ENCODE results near the gene DDAH1. TPM values are rescaled to one million over a fixed set of nuclear protein-coding genes. Genes with fewer than 3 reads are reported as not detected.

The DDAH1 gene
- total and polyA plus RNA-seq, 2 of the 4 experiments (the other 2 are of a cell fraction) = 78.0 to 94.5 TPM

DNA sequence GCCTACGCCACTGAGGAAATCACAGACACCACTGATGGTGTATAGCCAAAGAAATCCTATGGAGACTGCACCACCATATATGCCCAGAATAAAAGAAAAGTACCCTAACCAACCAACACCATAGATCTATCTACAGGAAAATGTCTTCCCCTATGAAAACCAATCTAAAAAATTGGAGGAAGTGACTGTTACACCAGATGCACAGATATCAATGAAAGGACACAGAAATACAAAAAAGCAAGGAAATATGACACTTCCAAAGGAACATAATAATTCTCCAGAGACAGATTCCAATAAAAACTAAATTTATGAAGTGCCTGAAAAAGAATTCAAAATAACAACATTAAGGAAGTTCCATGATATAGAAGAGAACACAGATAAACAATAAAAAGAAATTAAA is 131.8 kb downstream of the DDAH1 start:
- dilution Hi-C loops (cut with HindIII; ENCODE audit: low sequenced_read_pairs, unreplicated experiment) (no loop called here), intact Hi-C loops (cut with micrococcal nuclease) (loop anchor here (5.0 kb wide), 1 partner anchor 244 kb away; no protein-coding TSS in a partner anchor), in situ Hi-C loops (cut with MboI; ENCODE audit: low sequenced_read_pairs) (no loop called here)
- H2BK5ac ChIP-seq (ENCODE audit: low read depth, low read length, poor library complexity, severe bottlenecking) = peak overlapping the region; percentile 81
- no peak overlapping the region for H2BK20ac ChIP-seq (ENCODE audit: low read depth, low read length)
- TF ChIP-seq NFE2L2 (IDR thresholded peaks at IDR 0.05; ENCODE audit: low read depth, low read length) (no peak), CEBPB (IDR thresholded peaks at IDR 0.05; ENCODE audit: low read depth, low read length) (no peak), SMC3 (IDR thresholded peaks at IDR 0.05; ENCODE audit: low read depth, low read length) (no peak), MAFK (IDR thresholded peaks at IDR 0.05; ENCODE audit: low read depth, low read length) (no peak), USF2 (IDR thresholded peaks at IDR 0.05; ENCODE audit: low read depth, low read length) (no peak), POLR2A (IDR thresholded peaks at IDR 0.05; ENCODE audit: low read depth, low read length) (no peak)
- H3K4me2 ChIP-seq (ENCODE audit: low read depth, low read length) = no peak overlapping the region
- H4K20me1 ChIP-seq (ENCODE audit: insufficient read depth, low read length) = no peaks in the 10 kb centered on the region
- H3K4ac ChIP-seq (ENCODE audit: low read depth, low read length) = peak overlapping the region; percentile 94
- H2AK9ac ChIP-seq (replicated peaks; ENCODE audit: low read depth, low read length, poor library complexity) = no peak overlapping the region
- ChIA-PET CTCF (no interaction called here), POLR2A (ENCODE audit: unreplicated experiment) (no interaction called here)
- H2BK15ac ChIP-seq (ENCODE audit: low read depth, low read length) = no peak overlapping the region
- no peak overlapping the region for H3K18ac ChIP-seq (ENCODE audit: low read depth, low read length)
- H3K23ac ChIP-seq (ENCODE audit: low read depth, low read length) = no peak overlapping the region
- H2AFZ ChIP-seq (replicated peaks; ENCODE audit: low read length, poor library complexity) = no peak overlapping the region
- no peak overlapping the region for H4K5ac ChIP-seq (ENCODE audit: low read depth, low read length)
- H3K36me3 ChIP-seq (ENCODE audit: control insufficient read depth, insufficient read depth, low read length) = peaks cover 2% of the 10 kb centered on the region; the same call in 1 of the 2 replicates
- H3K27me3 ChIP-seq (ENCODE audit: control insufficient read depth, insufficient read depth, low read length) = no peaks in the 10 kb centered on the region
- peaks cover 31% of the 10 kb centered on the region for H3K4me1 ChIP-seq (ENCODE audit: control insufficient read depth, insufficient read depth, low read length)
- no peak overlapping the region for H3K56ac ChIP-seq (ENCODE audit: extremely low read depth, insufficient read depth, low read length)
- BruUV-seq (replicated peaks) = no TSS peak
- no peak overlapping the region for H3K27ac ChIP-seq (ENCODE audit: insufficient read depth, low read length)
- peaks cover 3% of the 10 kb centered on the region for H3K9me3 ChIP-seq (ENCODE audit: control insufficient read depth, insufficient read depth, low read length)
- peak overlapping the region; percentile 94; the same call in 1 of the 2 replicates for H2BK120ac ChIP-seq (ENCODE audit: low read depth, low read length)
- DNase-seq (no peak), ATAC-seq (ENCODE audit: low read depth) (no peak)
- H3K79me1 ChIP-seq (ENCODE audit: low read depth in 1 of 2, low read length in 2 of 2) = peaks cover 21 to 49% of the 10 kb centered on the region in 2 experiments
- no peak overlapping the region for H3K9ac ChIP-seq (ENCODE audit: low read depth, low read length)
- H3K9me1 ChIP-seq (ENCODE audit: insufficient read depth, low read length) = peaks cover 14% of the 10 kb centered on the region
- H3K4me3 ChIP-seq (ENCODE audit: insufficient read depth, low read depth, low read length) = no peak overlapping the region
- H2AK5ac ChIP-seq (ENCODE audit: low read depth, low read length) = peak overlapping the region; percentile 96
- no peak overlapping the region; a peak in 1 of 4 replicates for H4K8ac ChIP-seq (ENCODE audit: low read depth in 2 of 2, low read length in 2 of 2)
- H4K91ac ChIP-seq (ENCODE audit: insufficient read depth, low read depth, low read length) = peak overlapping the region; percentile 83; the same call in 1 of the 2 replicates
- no CpG with 5 or more reads among the region's 1 CpG for WGBS, 2 experiments (ENCODE audit: extremely low coverage in 2 of 2, insufficient read length in 1 of 2)
- no peak overlapping the region for H3K14ac ChIP-seq (replicated peaks; ENCODE audit: low read depth, low read length)
